Ascending aorta (tissue), 2 donors: ENCODE measurements around the gene CYP4F12. TPM values are rescaled to one million over a fixed set of nuclear protein-coding genes. Genes with fewer than 3 reads are reported as not detected.

Experiments
- DNase-seq, 2 donors: peaks; one replicate each; pipeline ENCODE4 v3.0.0-alpha.2; 2019; ENCODE audit warnings: low spot score in 2 of 2
- H3K27ac ChIP-seq, 2 donors: fragments of 200-600 bp; sonication (generic); one replicate each; pipeline ENCODE4 v1.5.1; 2016 to 2017; ENCODE audit warnings: mild to moderate bottlenecking in 1 of 2
- H3K27me3 ChIP-seq: fragments of 200-600 bp; sonication (generic); one replicate; pipeline ENCODE4 v1.5.1; 2017
- H3K36me3 ChIP-seq, 2 donors: fragments of 200-600 bp; sonication (generic); one replicate each; pipeline ENCODE4 v1.5.1; 2016
- H3K4me1 ChIP-seq, 2 donors: fragments of 200-600 bp; sonication (generic); one replicate each; pipeline ENCODE4 v1.5.1; 2016 to 2017; ENCODE audit warnings: mild to moderate bottlenecking in 1 of 2
- H3K4me3 ChIP-seq, 2 donors: fragments of 200-600 bp; sonication (generic); one replicate each; pipeline ENCODE4 v1.5.1; 2016 to 2017; ENCODE audit warnings: mild to moderate bottlenecking in 1 of 2
- H3K9me3 ChIP-seq, 2 donors: fragments of 200-600 bp; sonication (generic); one replicate each; pipeline ENCODE4 v1.5.1; 2016
- intact Hi-C: fragments of 100-400 bp; cut with DNase I; formaldehyde crosslinking; loops from one replicate; pipeline ENCODE4 v1.15.1; 2023
- total RNA-seq: library from RNA; depleted of rRNA; stranded (reverse); fragments of >200 nt; gene quantifications from one replicate; pipeline ENCODE4 v1.1.0, GENCODE V29; 2016
- TF ChIP-seq, protein P1 (sequence below), 3 experiments: fragments of 200-600 bp in 2 of 3; fragments of 450-650 bp in 1 of 3; sonication (generic) in 2 of 3; IDR thresholded peaks; one replicate each; pipeline ENCODE4 v1.5.1; 2016 to 2019; ENCODE audit warnings: antibody characterized with exemption in 3 of 3, mild to moderate bottlenecking in 1 of 3, moderate library complexity in 1 of 3

The CYP4F12 gene
- total RNA-seq, 1 donor from 2014 or later, result 17.2 TPM

DNA sequence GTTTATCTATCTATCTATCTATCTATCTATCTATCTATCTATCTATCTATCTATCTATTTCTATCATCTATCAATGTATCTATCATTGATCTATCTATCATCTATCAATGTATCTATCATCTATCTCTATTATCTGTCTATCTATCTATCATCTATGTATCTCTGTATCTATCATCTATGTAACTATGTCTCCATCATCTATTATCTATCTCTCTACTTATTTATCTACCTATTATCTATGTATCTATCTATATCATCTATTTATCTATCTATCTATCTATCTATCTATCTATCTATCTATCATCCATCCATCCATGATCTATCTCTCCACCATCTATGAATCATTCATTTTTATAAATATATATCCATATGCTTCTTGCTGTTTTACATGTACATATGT is 16.4 kb upstream of the CYP4F12 start:
- Histone ChIP-seq H3K4me3 (no peak overlapping the region), H3K27me3 (no peaks in the 10 kb centered on the region), H3K27ac (no peak overlapping the region)

DNA sequence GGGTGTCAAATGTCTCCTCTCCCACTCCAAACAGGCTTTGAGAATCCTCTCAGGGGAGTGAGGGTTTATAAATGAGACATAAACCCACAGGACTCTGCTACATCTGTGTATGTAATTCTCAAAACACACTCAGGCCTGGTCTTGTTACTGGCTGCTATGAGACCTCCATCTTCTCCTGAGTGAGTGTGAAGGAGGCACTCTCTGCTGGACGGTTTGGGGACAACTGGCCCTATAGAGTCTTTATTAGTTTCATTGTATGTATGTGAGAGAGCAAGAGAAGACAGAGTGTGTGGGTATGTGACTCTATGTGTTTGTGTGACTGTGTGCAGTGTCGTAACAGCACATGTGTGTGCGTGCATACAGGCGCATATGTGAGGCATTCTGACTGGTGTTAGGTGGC is 9.6 kb upstream of the CYP4F12 start:
- H3K27me3 ChIP-seq, result no peaks in the 10 kb centered on the region
- H3K4me3 ChIP-seq, result no peak overlapping the region
- no peak for DNase-seq
- H3K9me3 ChIP-seq, result no peaks in the 10 kb centered on the region
- TF ChIP-seq, protein P1, sequence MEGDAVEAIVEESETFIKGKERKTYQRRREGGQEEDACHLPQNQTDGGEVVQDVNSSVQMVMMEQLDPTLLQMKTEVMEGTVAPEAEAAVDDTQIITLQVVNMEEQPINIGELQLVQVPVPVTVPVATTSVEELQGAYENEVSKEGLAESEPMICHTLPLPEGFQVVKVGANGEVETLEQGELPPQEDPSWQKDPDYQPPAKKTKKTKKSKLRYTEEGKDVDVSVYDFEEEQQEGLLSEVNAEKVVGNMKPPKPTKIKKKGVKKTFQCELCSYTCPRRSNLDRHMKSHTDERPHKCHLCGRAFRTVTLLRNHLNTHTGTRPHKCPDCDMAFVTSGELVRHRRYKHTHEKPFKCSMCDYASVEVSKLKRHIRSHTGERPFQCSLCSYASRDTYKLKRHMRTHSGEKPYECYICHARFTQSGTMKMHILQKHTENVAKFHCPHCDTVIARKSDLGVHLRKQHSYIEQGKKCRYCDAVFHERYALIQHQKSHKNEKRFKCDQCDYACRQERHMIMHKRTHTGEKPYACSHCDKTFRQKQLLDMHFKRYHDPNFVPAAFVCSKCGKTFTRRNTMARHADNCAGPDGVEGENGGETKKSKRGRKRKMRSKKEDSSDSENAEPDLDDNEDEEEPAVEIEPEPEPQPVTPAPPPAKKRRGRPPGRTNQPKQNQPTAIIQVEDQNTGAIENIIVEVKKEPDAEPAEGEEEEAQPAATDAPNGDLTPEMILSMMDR (IDR thresholded peaks at IDR 0.05), result no peak
- H3K27ac ChIP-seq, result no peak overlapping the region
- intact Hi-C loops, result no loop called here
- H3K4me1 ChIP-seq, result no peaks in the 10 kb centered on the region
- H3K36me3 ChIP-seq, result no peaks in the 10 kb centered on the region

More for the DNA sequence above, 16.4 kb upstream of the CYP4F12 start:
- TF ChIP-seq, protein P1 (IDR thresholded peaks at IDR 0.05), result no peak
- H3K4me1 ChIP-seq, result no peaks in the 10 kb centered on the region
- H3K36me3 ChIP-seq, result no peaks in the 10 kb centered on the region
- no peaks in the 10 kb centered on the region for H3K9me3 ChIP-seq
- DNase-seq, result no peak
- intact Hi-C loops, result no loop called here

DNA sequence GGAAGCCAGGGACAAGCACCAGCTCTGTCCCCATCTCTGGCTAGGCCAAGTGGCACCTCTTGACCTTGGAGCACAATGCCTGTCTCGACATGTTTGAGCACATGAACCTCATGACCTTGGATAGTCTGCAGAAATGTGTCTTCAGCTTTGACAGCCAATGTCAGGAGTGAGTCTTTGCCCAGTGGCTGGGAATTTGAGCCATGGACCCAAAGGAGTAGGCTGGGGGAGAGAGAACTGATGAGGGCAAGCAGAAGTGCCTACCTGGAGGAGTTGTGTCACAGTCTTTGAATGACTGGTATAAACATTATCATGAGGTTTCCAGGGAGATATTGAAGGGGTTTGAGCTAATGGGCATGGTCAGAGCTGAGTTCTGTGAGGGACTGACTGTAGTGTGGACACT is 6.7 kb upstream of the CYP4F12 start:
- Histone ChIP-seq H3K4me3 (no peak overlapping the region), H3K27ac (no peak overlapping the region), H3K4me1 (no peaks in the 10 kb centered on the region), H3K9me3 (no peaks in the 10 kb centered on the region), H3K27me3 (no peaks in the 10 kb centered on the region), H3K36me3 (no peaks in the 10 kb centered on the region)
- TF ChIP-seq, protein P1 (IDR thresholded peaks at IDR 0.05), result no peak
- DNase-seq, result no peak
- intact Hi-C loops, result no loop called here

DNA sequence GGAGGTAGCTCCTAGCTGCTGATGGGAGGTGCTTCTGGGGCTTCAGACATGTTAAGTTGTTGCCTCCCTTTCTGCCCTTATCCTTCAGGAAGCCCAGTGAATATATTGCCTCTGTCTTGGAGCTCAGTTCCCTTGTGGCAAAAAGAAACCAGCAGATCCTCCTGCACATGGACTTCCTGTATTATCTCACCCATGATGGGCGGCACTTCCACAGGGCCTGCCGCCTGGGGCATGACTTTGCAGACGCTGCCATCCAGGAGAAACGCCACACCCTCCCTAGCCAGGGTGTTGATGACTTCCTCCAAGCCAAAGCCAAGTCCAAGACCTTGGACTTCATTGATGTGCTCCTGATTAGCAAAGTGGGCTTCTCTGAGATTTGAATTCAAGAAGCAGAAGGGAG is 6.0 kb upstream of the CYP4F12 start:
- Histone ChIP-seq H3K4me1 (no peaks in the 10 kb centered on the region), H3K36me3 (no peaks in the 10 kb centered on the region), H3K4me3 (no peak overlapping the region), H3K9me3 (no peaks in the 10 kb centered on the region), H3K27ac (no peak overlapping the region), H3K27me3 (no peaks in the 10 kb centered on the region)
- no peak for DNase-seq
- intact Hi-C loops, result no loop called here
- TF ChIP-seq, protein P1 (IDR thresholded peaks at IDR 0.05), result no peak

DNA sequence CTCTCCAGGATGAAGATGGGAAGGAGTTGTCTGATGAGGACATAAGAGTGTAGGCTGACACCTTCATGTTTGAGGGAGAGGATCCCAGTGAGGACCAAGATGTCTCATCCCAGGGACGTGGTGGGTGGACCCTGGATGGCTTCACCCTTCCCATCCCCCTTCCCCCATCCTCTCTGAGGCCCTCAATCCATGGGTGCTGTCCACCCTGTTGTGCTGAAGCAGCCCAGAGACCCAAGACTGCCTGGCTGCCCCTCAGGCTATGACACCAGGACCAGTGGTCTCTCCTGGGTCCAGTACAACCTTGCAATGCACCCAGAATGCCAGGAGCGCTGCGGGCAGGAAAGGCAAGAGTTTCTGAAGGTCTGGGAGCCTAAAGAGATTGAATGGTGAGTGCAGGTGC is 3.4 kb upstream of the CYP4F12 start:
- no peak for DNase-seq
- intact Hi-C loops, result no loop called here
- Histone ChIP-seq H3K27me3 (no peaks in the 10 kb centered on the region), H3K36me3 (no peaks in the 10 kb centered on the region), H3K9me3 (no peaks in the 10 kb centered on the region), H3K27ac (no peak overlapping the region), H3K4me3 (no peak overlapping the region), H3K4me1 (no peaks in the 10 kb centered on the region)
- TF ChIP-seq, protein P1 (IDR thresholded peaks at IDR 0.05), result no peak

DNA sequence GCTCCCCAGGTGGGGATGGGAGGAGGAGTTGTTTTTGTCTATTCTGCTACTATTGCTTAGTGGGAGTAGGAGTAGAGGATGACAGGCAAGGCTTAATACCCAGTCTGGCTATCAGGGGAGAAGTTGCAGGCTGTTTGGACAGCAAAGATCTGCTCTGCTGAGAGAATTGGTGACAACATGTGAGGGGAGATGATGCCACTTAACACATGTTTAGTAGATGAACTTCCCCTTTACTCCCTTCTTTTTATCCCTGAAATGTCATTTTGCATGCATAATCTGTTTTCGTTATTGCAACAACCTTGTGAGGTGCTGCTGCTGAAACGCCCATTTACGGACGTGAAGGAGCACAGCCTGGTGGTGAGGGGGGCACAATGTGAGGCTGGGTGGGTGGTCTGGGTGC is 3.0 kb upstream of the CYP4F12 start:
- intact Hi-C loops, result no loop called here
- H3K4me1 ChIP-seq, result no peaks in the 10 kb centered on the region
- DNase-seq, result no peak
- H3K36me3 ChIP-seq, result no peaks in the 10 kb centered on the region
- H3K4me3 ChIP-seq, result no peak overlapping the region
- no peaks in the 10 kb centered on the region for H3K9me3 ChIP-seq
- TF ChIP-seq, protein P1 (IDR thresholded peaks at IDR 0.05), result no peak
- no peak overlapping the region for H3K27ac ChIP-seq
- no peaks in the 10 kb centered on the region for H3K27me3 ChIP-seq
